GM06990 (cell line): ENCODE results near the gene C16orf86.

Experiments
- DNase-seq: peaks from one replicate; pipeline ENCODE4 v3.0.0-alpha.2; 2011; ENCODE audit not compliant: insufficient read length; ENCODE audit errors: extremely low read depth
- H3K27me3 ChIP-seq: replicated peaks from 2 replicates; pipeline ENCODE4 v1.6.0; 2011; ENCODE audit warnings: low read length; ENCODE audit not compliant: control insufficient read depth, insufficient read depth
- H3K36me3 ChIP-seq: 2 replicates; pipeline ENCODE4 v1.5.1; 2011; ENCODE audit warnings: low read length; ENCODE audit not compliant: control insufficient read depth, insufficient read depth
- H3K4me3 ChIP-seq: replicated peaks from 2 replicates; pipeline ENCODE4 v1.5.1; 2011; ENCODE audit warnings: low read depth, mild to moderate bottlenecking, control low read depth, low read length
- TF ChIP-seq, protein P1 (sequence below): IDR thresholded peaks from 2 replicates; pipeline ENCODE4 v1.5.1; 2011; ENCODE audit warnings: low read length, control low read depth, mild to moderate bottlenecking, inconsistent platforms; ENCODE audit not compliant: insufficient read depth, poor library complexity, severe bottlenecking

C16orf86 gene

DNA sequence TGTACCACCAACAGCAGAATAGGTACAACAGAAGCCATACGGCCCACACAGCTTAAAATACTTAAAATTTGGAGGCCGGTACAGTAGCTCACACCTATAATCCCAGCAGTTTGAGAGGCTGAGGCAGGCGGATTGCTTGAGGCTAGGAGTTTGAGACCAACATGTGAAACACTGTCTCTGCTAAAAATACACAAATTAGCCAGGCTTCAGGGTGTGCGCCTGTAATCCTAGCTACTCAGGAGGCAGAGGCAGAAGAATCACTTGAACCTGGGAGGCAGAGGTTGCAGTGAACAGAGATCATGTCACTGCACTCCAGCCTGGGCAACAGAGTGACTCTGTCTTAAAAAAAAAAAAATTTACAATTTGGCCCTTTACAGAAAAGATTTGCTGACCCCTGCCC lies 35.5 kb downstream of the C16orf86 start:
- TF ChIP-seq, protein P1, sequence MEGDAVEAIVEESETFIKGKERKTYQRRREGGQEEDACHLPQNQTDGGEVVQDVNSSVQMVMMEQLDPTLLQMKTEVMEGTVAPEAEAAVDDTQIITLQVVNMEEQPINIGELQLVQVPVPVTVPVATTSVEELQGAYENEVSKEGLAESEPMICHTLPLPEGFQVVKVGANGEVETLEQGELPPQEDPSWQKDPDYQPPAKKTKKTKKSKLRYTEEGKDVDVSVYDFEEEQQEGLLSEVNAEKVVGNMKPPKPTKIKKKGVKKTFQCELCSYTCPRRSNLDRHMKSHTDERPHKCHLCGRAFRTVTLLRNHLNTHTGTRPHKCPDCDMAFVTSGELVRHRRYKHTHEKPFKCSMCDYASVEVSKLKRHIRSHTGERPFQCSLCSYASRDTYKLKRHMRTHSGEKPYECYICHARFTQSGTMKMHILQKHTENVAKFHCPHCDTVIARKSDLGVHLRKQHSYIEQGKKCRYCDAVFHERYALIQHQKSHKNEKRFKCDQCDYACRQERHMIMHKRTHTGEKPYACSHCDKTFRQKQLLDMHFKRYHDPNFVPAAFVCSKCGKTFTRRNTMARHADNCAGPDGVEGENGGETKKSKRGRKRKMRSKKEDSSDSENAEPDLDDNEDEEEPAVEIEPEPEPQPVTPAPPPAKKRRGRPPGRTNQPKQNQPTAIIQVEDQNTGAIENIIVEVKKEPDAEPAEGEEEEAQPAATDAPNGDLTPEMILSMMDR = no peak
- DNase-seq = no peak
- Histone ChIP-seq H3K27me3 (no peaks in the 10 kb centered on the region), H3K36me3 (no peaks in the 10 kb centered on the region), H3K4me3 (no peak overlapping the region)

DNA sequence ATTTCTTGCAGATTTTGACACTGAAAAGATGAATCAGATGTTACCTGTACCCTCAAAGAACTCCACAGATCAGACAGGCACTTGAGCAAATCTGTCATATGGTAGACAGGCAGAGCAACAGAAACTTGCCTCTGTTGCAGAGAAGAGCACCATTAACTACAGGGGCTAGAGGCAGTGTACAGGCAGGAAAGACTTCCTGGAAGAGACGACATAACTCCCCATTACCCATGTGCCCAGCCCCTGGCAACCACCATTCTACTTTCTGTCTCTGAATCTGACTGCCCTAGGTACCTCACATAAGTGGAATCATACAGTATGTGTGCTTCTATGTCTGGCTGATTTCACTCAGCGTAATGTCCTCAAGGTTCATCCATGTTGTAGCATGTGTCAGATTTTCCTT lies 37.0 kb downstream of the C16orf86 start:
- Histone ChIP-seq H3K4me3 (no peak overlapping the region), H3K27me3 (no peaks in the 10 kb centered on the region), H3K36me3 (no peaks in the 10 kb centered on the region)
- DNase-seq = no peak
- TF ChIP-seq, protein P1 = no peak

GRCh38 chr16:67704110-67704509 lies 37.5 kb downstream of the C16orf86 start:
- DNase-seq = no peak
- Histone ChIP-seq H3K36me3 (no peaks in the 10 kb centered on the region), H3K4me3 (no peak overlapping the region), H3K27me3 (no peaks in the 10 kb centered on the region)
- TF ChIP-seq, protein P1 = no peak

- H3K4me3 ChIP-seq = no peak overlapping the region
- no peaks in the 10 kb centered on the region for H3K27me3 ChIP-seq
- TF ChIP-seq, protein P1 = no peak
- DNase-seq = no peak
- no peaks in the 10 kb centered on the region for H3K36me3 ChIP-seq
Measured at GRCh38 chr16:67707210-67707609, 40.6 kb downstream of the C16orf86 start.

DNA sequence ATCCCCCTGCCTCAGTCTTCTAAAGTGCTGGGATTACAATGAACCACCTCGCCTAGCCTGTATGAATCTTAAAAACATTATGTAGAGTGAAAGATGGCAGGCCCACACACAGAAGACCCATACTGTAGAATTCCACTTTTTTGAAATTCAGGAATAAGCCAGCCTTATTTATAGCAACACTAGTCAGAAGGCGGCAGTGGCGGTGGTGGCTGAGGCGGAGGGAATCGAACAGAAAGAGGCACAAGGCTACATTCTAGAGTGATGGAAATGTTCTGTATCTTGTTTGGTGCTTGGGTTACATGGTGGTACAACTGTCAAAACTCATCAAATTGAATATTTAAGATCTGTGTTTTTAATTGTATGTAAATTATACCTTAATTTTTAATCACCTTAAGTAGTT lies 41.2 kb downstream of the C16orf86 start:
- no peak for DNase-seq
- Histone ChIP-seq H3K27me3 (no peaks in the 10 kb centered on the region), H3K4me3 (no peak overlapping the region), H3K36me3 (no peaks in the 10 kb centered on the region)
- TF ChIP-seq, protein P1 = no peak

DNA sequence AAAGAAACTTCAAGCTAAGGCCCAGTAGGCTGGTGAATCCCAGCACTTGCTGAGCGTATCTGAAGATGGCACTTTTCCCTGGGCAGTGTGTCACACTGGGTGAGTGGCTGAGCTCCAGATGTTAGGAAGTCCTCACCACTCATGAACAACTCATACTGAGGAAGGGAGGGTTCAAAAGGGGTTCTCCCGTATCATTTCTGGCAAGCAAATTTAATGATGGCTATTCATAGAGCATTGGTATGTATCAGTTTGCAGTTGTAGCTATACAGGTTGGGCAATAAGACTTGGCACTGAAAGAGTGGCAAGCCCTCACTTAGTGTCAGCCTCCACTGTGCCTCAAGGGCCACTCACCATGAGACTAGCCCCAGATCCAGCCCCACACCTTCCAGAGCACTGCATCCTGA lies 41.8 kb downstream of the C16orf86 start:
- Histone ChIP-seq H3K27me3 (no peaks in the 10 kb centered on the region), H3K36me3 (no peaks in the 10 kb centered on the region), H3K4me3 (no peak overlapping the region)
- TF ChIP-seq, protein P1 = no peak
- DNase-seq = no peak
